Islet precursor cell (in vitro differentiated cells): ENCODE results near the gene GPR17.
A peak's percentile ranks its signal among the peaks of the same experiment; 100 is the strongest.

Experiments
- DNase-seq: peaks from one replicate; pipeline ENCODE4 v3.0.0-alpha.2; 2018

The GPR17 gene

DNA sequence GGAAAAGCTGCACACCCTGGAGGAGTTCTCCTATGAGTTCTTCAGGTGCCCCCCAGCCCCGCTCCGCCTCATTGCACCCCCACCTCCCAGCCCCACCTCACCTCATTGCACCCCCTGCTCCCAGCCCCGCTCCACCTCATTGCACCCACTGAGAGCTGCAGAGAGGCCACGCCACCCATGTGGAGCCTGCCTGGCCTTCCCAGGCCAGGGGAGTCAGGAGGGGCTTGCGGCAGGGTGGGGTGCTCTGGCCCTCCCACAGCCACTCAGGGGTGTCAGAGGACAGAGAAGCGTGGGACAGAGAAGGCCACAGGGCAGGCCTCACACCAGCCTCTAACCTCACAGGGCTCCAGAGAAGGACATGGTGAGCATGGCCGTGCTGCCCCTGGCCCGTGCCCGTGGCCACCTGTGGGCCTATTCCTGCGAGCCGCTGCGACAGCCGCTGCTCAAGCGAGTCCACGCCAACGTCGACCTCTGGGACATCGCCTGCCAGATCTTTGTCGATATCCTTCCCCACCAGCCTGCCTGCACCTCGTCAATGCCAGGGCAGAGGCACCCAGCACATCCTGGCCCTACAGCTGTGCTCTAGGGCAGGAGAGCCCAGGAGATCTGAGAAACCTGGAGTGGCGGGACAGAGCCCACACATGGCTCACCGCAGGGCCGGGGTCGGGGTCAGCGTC, 15.0 kb upstream of the GPR17 start:
- DNase-seq = no peak

DNA sequence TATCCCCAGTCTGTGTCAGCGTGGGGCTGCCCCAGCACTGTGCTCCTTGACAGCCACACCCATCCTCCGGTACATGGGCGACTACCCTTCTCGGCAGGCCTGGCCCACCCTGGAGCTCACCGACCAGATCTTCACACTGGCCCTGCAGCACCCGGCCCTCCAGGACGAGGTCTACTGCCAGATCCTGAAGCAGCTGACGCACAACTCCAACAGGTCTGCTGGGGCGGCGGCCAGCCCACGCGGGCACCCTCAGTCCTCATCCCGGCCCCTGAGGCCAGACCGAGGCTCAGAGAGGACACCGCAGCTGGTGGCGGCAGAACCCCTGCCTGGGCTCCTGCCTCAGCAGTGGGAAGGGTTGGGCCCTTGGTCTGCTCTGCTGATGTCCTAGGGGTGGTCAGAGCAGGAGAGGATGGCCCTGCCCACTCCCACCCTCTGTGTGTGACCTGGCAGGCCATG, 14.4 kb upstream of the GPR17 start:
- no peak for DNase-seq

- DNase-seq = no peak
Observed at GRCh38 chr2:127631997-127632581, 13.9 kb upstream of the GPR17 start.

DNA sequence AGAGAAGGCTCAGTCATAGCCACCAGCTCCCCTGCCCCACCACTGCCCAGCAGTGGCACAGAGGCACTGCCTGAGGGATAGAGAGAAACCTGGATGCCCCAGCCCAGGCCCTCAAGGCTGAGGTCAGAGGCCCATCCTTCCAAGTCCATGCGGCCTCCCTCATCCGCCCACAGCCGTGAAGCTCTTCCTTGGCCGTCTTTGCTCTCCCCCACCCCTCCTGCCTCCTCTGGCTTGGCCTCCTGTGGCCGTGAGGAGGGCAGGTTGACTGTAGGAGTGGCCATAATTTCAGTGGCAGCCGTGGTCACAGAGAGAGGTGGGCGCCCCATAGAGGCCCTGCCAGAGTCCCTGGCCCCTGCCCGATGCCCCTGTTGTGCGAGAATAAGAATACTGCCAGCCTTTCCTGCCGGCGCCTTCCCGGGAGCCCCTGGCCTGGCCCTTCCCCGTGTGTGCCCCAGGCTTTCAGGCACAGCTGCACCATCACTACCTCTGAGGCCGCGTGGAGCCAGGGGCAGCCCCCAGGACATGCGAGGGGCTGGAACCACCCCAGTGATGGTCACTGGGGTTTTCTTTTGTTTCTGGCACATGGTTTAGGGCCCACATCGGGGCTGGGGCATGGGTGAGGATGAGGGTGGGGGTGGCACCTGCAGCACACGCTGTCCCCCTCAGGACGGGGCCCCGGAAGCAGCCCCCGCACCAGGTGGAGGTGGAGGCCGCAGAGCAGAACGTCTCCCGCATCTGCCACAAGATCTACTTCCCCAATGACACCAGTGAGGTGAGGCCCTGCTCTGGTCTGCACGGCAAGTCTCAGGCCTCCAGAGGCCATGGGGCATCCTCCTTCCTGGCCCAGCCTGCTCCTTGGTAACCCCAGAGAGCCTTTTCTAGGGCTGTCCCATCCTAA, 13.1 kb upstream of the GPR17 start:
- no peak for DNase-seq

DNA sequence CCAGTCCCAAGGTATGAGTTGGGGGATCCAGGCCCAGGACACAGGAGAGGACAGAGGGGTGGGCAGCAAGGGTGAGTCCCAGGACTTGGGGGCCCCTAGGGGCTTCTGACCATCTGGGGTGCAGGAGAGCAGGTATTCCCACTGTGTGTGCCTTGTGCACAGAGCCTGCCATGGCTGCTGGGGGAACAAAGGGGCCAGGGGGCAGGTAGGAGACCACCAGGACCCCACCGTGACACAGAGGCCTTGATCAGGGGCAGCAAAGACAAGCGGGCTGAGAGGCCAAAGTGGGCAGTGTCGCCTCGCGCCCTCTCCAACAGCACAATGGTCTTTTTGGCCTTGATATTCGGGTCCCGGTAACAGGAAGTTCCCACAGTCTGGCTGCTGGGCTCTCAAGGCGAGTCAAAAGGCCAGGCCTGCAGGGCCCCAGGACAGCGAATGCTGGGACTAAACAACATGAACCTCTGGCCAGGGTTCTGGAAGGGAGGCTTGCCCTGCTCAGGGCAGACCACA, 12.3 kb upstream of the GPR17 start:
- DNase-seq = no peak

DNA sequence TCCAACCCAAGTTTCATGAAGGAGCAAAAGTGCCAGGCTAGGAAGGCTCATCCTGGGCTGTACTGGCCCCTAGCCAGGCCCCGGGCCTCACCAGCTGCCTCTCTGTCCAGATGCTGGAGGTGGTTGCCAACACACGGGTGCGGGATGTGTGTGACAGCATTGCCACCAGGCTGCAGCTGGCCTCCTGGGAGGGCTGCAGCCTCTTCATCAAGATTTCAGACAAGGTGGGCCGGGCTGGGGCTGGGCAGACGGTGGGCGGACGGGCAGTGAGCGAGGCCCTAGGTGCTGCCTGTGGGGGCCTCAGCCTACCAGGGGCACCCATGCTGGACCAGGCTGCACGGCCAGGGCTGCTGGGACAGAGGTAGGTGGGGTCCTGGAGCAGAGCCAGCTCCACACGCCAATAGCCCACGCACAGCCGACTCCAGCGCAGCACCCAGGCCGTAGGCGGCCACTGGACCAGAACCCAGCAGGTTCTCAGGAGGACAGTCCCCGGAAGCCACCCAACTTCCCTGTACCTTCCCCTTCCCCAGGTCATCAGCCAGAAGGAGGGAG, 11.8 kb upstream of the GPR17 start:
- DNase-seq = no peak

GRCh38 chr2:127634626-127635379, 11.2 kb upstream of the GPR17 start:
- DNase-seq = no peak

DNA sequence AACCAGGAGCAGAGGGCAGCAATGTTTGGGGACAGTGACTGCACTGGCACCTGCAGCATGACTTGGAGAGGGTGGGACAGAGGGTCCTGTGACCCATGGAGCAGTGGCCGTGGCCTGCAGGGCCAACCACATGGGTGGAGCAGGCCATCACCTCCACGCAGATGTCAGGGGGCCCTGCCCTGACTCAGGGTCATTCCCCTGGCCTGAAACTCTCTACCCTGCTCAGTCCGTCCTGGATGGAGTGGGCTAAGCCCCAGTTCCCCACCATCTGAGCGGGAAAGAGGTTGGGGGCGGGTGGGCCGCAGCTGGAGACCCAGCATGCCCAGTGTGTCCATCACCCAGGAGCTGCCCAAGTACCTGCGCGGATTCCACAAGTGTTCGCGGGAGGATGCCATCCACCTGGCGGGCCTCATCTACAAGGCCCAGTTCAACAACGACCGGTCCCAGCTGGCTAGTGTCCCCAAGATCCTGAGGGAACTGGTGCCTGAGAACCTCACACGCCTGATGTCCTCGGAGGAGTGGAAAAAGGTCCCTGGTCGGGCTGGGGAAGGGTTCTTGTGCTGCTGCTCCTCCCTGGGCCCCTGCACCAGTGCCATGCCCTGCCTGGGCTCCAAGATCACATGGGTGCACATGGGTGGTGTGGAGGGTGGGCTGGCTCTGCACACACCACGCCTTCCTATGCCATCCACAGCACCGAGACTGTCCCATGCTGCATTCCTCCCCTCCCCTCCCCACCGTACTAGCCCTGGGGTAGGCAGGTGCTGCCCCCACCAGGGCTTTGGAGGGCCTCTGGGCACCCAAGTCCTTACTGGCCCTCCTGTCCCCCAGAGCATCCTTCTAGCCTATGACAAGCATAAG, 10.3 kb upstream of the GPR17 start:
- DNase-seq = no peak

GRCh38 chr2:127636248-127637235, 9.4 kb upstream of the GPR17 start:
- DNase-seq = no peak

DNA sequence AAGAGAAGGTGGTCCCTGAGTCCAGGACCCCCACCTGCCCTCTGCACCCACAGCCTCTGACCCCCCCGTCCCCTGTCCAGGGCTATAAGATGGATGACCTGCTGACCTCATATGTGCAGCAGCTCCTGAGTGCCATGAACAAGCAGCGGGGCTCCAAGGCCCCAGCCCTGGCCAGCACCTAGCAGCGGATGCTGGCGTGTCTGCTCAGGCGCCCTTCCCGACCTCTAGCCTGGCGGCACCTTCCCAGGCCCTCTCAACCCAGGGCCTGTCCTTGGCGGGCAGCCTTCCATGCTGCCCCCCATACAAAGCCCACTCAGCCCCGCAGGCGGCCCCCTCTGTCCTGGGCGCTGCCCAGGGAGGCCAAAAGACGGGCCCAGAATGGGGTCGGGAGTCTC, 8.7 kb upstream of the GPR17 start:
- no peak for DNase-seq

DNA sequence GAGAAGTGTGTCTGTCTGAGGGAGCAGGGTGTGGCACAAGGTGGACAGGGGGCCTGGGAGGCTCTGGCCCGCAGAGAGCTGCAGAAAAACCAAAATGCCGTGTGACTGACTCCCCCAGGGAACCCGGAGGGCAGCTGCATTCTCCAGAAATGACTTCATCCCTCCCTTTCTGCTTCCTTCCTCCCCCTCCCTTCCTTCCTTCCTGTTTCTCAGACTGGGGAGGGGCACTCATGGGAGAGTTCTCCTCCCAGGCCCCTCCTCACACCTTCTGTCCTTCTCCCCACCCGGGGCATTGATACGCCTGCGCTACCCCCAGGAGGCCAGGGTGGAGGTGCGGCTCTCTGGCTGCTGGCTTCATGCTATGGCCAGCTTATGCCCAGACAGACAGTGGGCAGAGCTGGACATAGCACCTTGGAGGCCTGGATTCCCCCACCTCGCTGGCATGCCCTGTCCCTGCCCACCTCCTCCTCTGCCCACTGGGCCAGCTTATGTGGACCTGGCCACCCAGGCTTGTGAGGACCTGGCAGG, 8.2 kb upstream of the GPR17 start:
- peak; percentile 96 for DNase-seq

GRCh38 chr2:127638361-127639110, 7.4 kb upstream of the GPR17 start:
- DNase-seq = peak; percentile 94

- no peak for DNase-seq
Observed at GRCh38 chr2:127639111-127639474, 6.9 kb upstream of the GPR17 start.

- DNase-seq = peak; percentile 68
Observed at GRCh38 chr2:127640082-127641072, 5.6 kb upstream of the GPR17 start.

GRCh38 chr2:127641133-127641532, 4.8 kb upstream of the GPR17 start:
- no peak for DNase-seq

DNA sequence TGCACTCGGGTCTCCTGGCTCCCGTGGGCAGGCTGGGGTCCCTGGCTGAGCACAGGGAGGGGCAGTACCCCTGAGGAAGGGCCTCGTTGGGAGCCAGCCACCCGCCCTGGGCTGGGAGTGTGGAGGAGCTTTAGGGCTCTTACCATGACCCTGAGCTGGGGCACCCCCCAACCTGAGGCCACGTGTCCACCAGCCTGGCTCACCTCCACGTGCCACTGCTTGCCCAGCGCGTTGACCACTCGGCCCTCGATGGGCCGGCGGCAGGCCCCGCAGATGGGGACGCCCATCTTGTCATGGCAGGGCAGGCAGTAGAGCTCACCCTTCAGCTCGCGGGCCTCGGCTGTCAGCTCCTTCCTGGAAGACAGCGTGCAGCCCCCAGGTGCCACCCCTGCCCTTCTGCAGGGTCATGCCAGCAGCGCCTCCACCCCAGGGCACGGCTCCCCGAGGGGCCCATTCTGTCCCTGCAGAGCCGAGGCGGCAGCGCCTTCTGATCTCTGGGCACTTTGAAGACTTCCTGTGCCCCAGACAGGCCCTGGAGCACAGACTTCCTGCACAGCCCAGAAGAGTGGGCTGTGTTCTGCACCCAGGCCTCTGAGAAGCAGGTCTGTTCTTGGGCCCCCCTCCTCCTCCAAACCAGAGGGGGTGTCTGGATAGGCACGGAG, 4.0 kb upstream of the GPR17 start:
- no peak for DNase-seq

DNA sequence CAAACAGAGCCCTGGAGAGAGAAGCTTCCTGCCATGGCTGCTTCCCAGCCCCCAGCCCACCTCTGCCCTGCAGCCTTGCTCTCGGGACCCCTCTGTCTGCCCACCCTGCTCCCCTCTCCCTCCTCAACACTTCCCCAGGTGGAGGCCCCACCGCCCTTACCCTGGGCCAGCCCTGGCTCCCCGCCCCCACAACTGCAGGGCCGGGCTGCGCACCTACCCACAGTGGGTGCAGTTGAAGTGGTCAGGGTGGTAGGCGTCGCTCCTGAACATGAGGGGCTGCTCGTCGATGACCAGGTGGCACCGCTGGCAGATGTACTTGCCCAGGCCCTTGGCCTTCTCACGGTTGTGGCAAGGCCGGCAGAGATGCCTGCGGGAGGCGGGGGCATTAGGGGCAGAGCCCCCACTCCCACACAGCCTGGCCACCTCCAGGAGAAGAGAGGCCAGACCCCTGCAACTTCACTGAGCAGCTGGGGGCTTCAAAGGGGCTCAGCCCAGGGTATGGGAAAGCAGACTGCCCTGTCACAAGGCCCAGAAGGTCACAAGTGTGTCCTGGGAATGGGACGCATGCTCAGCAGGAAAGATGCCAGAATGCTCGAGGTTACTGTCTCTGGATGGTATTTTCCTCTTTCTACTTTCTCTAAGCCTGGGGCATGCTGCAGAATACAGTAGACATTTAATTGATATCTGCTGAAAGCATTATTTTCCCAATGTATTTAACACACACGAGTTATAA, 3.1 kb upstream of the GPR17 start:
- DNase-seq = no peak
